HG02759 (cell line): ENCODE data around the gene ITSN1.
"Not testable (repeated sequence)": the region's sequence is repeated elsewhere in the genome, so short reads cannot be mapped to it uniquely, and the experiment has no call there.

Experiments
- ATAC-seq: cut with Tn5 transposase; IDR thresholded peaks from one replicate; pipeline ENCODE4 v1.9.1; 2021; ENCODE audit warnings: mild to moderate bottlenecking, moderate library complexity; ENCODE audit not compliant: unreplicated experiment

Gene ITSN1

GRCh38 chr21:33855190-33855589, 212.9 kb downstream of the ITSN1 start:
- ATAC-seq = no peak

GRCh38 chr21:33856893-33857527, 214.7 kb downstream of the ITSN1 start:
- ATAC-seq = no peak

- no peak for ATAC-seq
These were observed 215.8 kb downstream of the ITSN1 start for GRCh38 chr21:33857846-33858666.

GRCh38 chr21:33858667-33859372, 216.5 kb downstream of the ITSN1 start:
- no peak for ATAC-seq

- ATAC-seq = no peak
These were observed 217.2 kb downstream of the ITSN1 start for GRCh38 chr21:33859373-33860102.

- ATAC-seq = no peak
These were observed 218.1 kb downstream of the ITSN1 start for GRCh38 chr21:33860332-33860879.

- no peak for ATAC-seq
These were observed 218.8 kb downstream of the ITSN1 start for GRCh38 chr21:33861125-33861524.

- not testable (repeated sequence) for ATAC-seq
These were observed 220.9 kb downstream of the ITSN1 start for GRCh38 chr21:33863191-33863590.

GRCh38 chr21:33864150-33864549, 221.8 kb downstream of the ITSN1 start:
- no peak for ATAC-seq

- ATAC-seq = no peak
These were observed 222.9 kb downstream of the ITSN1 start for GRCh38 chr21:33865176-33865575.

- no peak for ATAC-seq
These were observed 223.8 kb downstream of the ITSN1 start for GRCh38 chr21:33865996-33866575.

GRCh38 chr21:33866826-33867225, 224.5 kb downstream of the ITSN1 start:
- ATAC-seq = no peak

GRCh38 chr21:33867868-33868267, 225.6 kb downstream of the ITSN1 start:
- not testable (repeated sequence) for ATAC-seq

- ATAC-seq = no peak
These were observed 227.6 kb downstream of the ITSN1 start for GRCh38 chr21:33869873-33870272.

- ATAC-seq = no peak
These were observed 228.5 kb downstream of the ITSN1 start for GRCh38 chr21:33870768-33871167.

GRCh38 chr21:33871171-33871570, 228.9 kb downstream of the ITSN1 start:
- no peak for ATAC-seq

GRCh38 chr21:33872881-33873515, 230.7 kb downstream of the ITSN1 start:
- ATAC-seq = no peak

- ATAC-seq = no peak
These were observed 231.9 kb downstream of the ITSN1 start for GRCh38 chr21:33874161-33874560.

GRCh38 chr21:33875026-33875695, 232.9 kb downstream of the ITSN1 start:
- ATAC-seq = no peak
